HCT116 (cell line): Measurements from ENCODE around the gene SGMS1. TPM values are rescaled to one million over a fixed set of nuclear protein-coding genes. Genes with fewer than 3 reads are reported as not detected.

Experiments
- ATAC-seq: fragments of 200-7000 bp; cut with Tn5 transposase; 2 replicates; pipeline ENCODE4 v1.9.1; 2020; ENCODE audit warnings: mild to moderate bottlenecking, moderate library complexity
- BruUV-seq: library from RNA; stranded (reverse); fragments of 400-500 nt; replicated peaks from 2 replicates; lab custom pipeline; 2021; lab: Mats Ljungman, UMichigan
- CTCF ChIA-PET: fragments of 300-600 bp; sonication (Branson Sonifier 250); formaldehyde crosslinking; loops from one replicate; lab custom pipeline; 2021; ENCODE audit warnings: antibody characterized with exemption; lab: Charles Lee
- POLR2A ChIA-PET: fragments of 300-600, 350-600 bp; sonication (Branson Sonifier 250); formaldehyde crosslinking; loops from one replicate; lab custom pipeline; 2021; ENCODE audit warnings: antibody characterized with exemption; lab: Charles Lee
- RAD21 ChIA-PET, 2 experiments: fragments of 300-600 bp; sonication (Branson Sonifier 250); formaldehyde crosslinking; loops; one replicate each; lab custom pipeline; 2023; ENCODE audit warnings: low total read pairs in 2 of 2; ENCODE audit not compliant: uncharacterized antibody in 2 of 2, unreplicated experiment in 2 of 2, low non-redundant PET in 1 of 2; lab: Charles Lee
- DNase-seq: peaks from one replicate; pipeline ENCODE4 v3.0.0-alpha.2; 2010; ENCODE audit warnings: low read depth, low spot score
- H2AFZ ChIP-seq: fragments of 200-600 bp; shearing (Covaris generic), sonication (generic); 2 replicates; pipeline ENCODE4 v1.6.1; 2017; ENCODE audit warnings: low read depth, mixed run types, mixed read lengths, antibody characterized with exemption, low read length; ENCODE audit not compliant: poor library complexity, severe bottlenecking
- H3K27ac ChIP-seq: 2 replicates; pipeline ENCODE4 v1.5.1; 2012; ENCODE audit warnings: low read depth, low read length
- H3K27me3 ChIP-seq: fragments of 200-600 bp; sonication (generic); 2 replicates; pipeline ENCODE4 v1.6.1; 2016; ENCODE audit warnings: mixed run types, low read length, mixed read lengths; ENCODE audit not compliant: insufficient read depth
- H3K36me3 ChIP-seq, 2 experiments: fragments of 200-500 bp in 1 of 2; fragments of 200-600 bp in 1 of 2; sonication (Bioruptor generic) in 1 of 2; sonication (generic) in 1 of 2; 2 replicates each; pipeline versions ENCODE4 v1.5.1 to v1.6.1; 2014 to 2016; ENCODE audit warnings: low read length in 2 of 2, inconsistent platforms in 1 of 2, mixed read lengths in 1 of 2, mixed run types in 1 of 2; ENCODE audit not compliant: insufficient read depth in 2 of 2, control insufficient read depth in 1 of 2
- H3K4me1 ChIP-seq, 2 experiments: fragments of 200-600 bp in 1 of 2; sonication (generic) in 1 of 2; 2 replicates each; pipeline versions ENCODE4 v1.5.1 to v1.6.1; 2012 to 2017; ENCODE audit warnings: low read length in 2 of 2, inconsistent platforms in 1 of 2, mild to moderate bottlenecking in 1 of 2, mixed read lengths in 1 of 2, mixed run types in 1 of 2, moderate library complexity in 1 of 2; ENCODE audit not compliant: insufficient read depth in 2 of 2, control insufficient read depth in 1 of 2
- H3K4me2 ChIP-seq: fragments of 200-600 bp; sonication (generic); 2 replicates; pipeline ENCODE4 v1.6.1; 2017; ENCODE audit warnings: mixed run types, low read length, mixed read lengths
- H3K4me3 ChIP-seq, 2 experiments: fragments of 200-600 bp in 1 of 2; sonication (generic) in 1 of 2; replicated peaks in 1 of 2; 2 replicates each; pipeline ENCODE4 v1.5.1; 2011 to 2016; ENCODE audit warnings: low read length in 2 of 2, control low read depth in 1 of 2, low read depth in 1 of 2, mild to moderate bottlenecking in 1 of 2, mixed read lengths in 1 of 2, mixed run types in 1 of 2
- H3K79me2 ChIP-seq: fragments of 200-600 bp; sonication (generic); 2 replicates; pipeline ENCODE4 v1.6.1; 2017; ENCODE audit warnings: mild to moderate bottlenecking, mixed run types, low read length, moderate library complexity, mixed read lengths; ENCODE audit not compliant: insufficient read depth
- H3K9ac ChIP-seq: fragments of 200-600 bp; sonication (generic); 2 replicates; pipeline ENCODE4 v1.6.1; 2016; ENCODE audit warnings: low read length, mixed read lengths
- H3K9me2 ChIP-seq: fragments of 200-600 bp; sonication (generic), shearing (Covaris generic); 2 replicates; pipeline ENCODE4 v1.6.1; 2017; ENCODE audit warnings: mixed run types, mild to moderate bottlenecking, moderate library complexity; ENCODE audit not compliant: insufficient read depth
- H3K9me3 ChIP-seq, 2 experiments: fragments of 200-500 bp in 1 of 2; fragments of 200-600 bp in 1 of 2; sonication (Bioruptor generic) in 1 of 2; sonication (generic) in 1 of 2; 2 replicates each; pipeline ENCODE4 v1.6.1; 2014 to 2017; ENCODE audit warnings: low read length in 2 of 2, mixed read lengths in 2 of 2, inconsistent platforms in 1 of 2, low read depth in 1 of 2, mild to moderate bottlenecking in 1 of 2, mixed run types in 1 of 2, moderate library complexity in 1 of 2; ENCODE audit not compliant: control insufficient read depth in 1 of 2, insufficient read depth in 1 of 2
- H4K20me1 ChIP-seq: fragments of 200-600 bp; sonication (generic), shearing (Covaris generic); 2 replicates; pipeline ENCODE4 v1.6.1; 2017; ENCODE audit warnings: mixed run types, mild to moderate bottlenecking, moderate library complexity; ENCODE audit not compliant: insufficient read depth
- CEBPB ChIP-seq: IDR thresholded peaks from 2 replicates; pipeline ENCODE4 v1.6.1; 2012; ENCODE audit warnings: low read depth
- EGR1 ChIP-seq: IDR thresholded peaks from 2 replicates; pipeline ENCODE4 v1.6.1; 2012; ENCODE audit warnings: low read depth
- EZH2 ChIP-seq: fragments of 200-600 bp; sonication (generic); IDR thresholded peaks from 2 replicates; pipeline ENCODE4 v1.6.1; 2017; ENCODE audit warnings: antibody characterized with exemption, mixed run types
- EZH2phosphoT487 ChIP-seq: fragments of 200-600 bp; IDR thresholded peaks from 2 replicates; pipeline ENCODE4 v1.6.1; 2018; ENCODE audit warnings: antibody characterized with exemption, borderline replicate concordance
- FOSL1 ChIP-seq: IDR thresholded peaks from 2 replicates; pipeline ENCODE4 v1.6.1; 2012; ENCODE audit warnings: low read depth
- JUND ChIP-seq: IDR thresholded peaks from 2 replicates; pipeline ENCODE4 v1.6.1; 2012
- POLR2A ChIP-seq: IDR thresholded peaks from 2 replicates; pipeline ENCODE4 v1.7.0; 2011; ENCODE audit warnings: borderline replicate concordance; ENCODE audit not compliant: insufficient read depth, insufficient read length; ENCODE audit errors: extremely low read depth
- POLR2AphosphoS5 ChIP-seq: IDR thresholded peaks from 2 replicates; pipeline ENCODE4 v1.6.1; 2011; ENCODE audit warnings: mild to moderate bottlenecking, low read depth, low read length, moderate library complexity
- RAD21 ChIP-seq: IDR thresholded peaks from 2 replicates; pipeline ENCODE4 v1.6.1; 2012; ENCODE audit warnings: low read depth, mild to moderate bottlenecking
- REST ChIP-seq: IDR thresholded peaks from 2 replicates; pipeline ENCODE4 v1.6.1; 2012; ENCODE audit warnings: low read depth
- SIN3A ChIP-seq: IDR thresholded peaks from 2 replicates; pipeline ENCODE4 v1.6.1; 2012; ENCODE audit warnings: low read depth
- TCF7L2 ChIP-seq: IDR thresholded peaks from 2 replicates; pipeline ENCODE4 v1.7.0; 2011; ENCODE audit warnings: borderline replicate concordance, inconsistent platforms; ENCODE audit not compliant: insufficient read depth, insufficient read length; ENCODE audit errors: extremely low read depth
- YY1 ChIP-seq: IDR thresholded peaks from 2 replicates; pipeline ENCODE4 v1.6.1; 2011; ENCODE audit warnings: low read length, low read depth, moderate library complexity, mild to moderate bottlenecking; ENCODE audit not compliant: insufficient replicate concordance; ENCODE audit errors: extremely low read depth
- ZNF274 ChIP-seq: fragments of 200-500 bp; sonication (Bioruptor generic); IDR thresholded peaks from 2 replicates; pipeline ENCODE4 v1.6.1; 2014; ENCODE audit warnings: mild to moderate bottlenecking, low read depth, low read length, inconsistent platforms
- intact Hi-C: fragments of 100-400 bp; cut with micrococcal nuclease; formaldehyde crosslinking; loops from 2 replicates; pipeline ENCODE4 v1.10.0; 2022
- total RNA-seq: library from RNA; stranded (reverse); gene quantifications from one replicate; pipeline ENCODE4 v1.2.1, GENCODE V29; 2021; ENCODE audit not compliant: unreplicated experiment
- TF ChIP-seq, protein P1 (sequence below): IDR thresholded peaks from 2 replicates; pipeline ENCODE4 v1.6.1; 2012

Gene SGMS1
- total RNA-seq, 1 experiment from 2014 or later: 29.1 TPM

DNA sequence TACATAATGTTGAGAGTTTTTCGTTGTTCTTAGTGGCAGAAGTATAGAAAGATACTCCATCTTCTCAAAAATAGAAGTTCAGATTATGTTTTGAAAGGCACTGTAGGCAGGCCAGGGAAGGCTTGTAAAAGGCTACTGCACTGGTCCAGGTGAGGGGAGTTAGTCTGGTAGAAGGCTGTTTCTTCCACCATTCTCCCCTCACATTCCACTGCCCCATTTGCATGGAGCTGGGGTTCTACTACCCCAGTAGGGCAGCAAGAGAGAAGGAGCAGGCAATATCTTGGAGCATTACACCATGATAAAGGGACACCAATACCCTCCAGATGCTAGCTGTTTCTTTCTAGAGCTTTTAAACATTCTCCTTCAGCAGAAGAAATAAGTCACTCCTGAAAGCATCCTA lies 16.5 kb upstream of the SGMS1 start:
- H3K4me2 ChIP-seq: no peak overlapping the region
- TF ChIP-seq CEBPB: no peak
- no peak for TF ChIP-seq POLR2A
- no peak for TF ChIP-seq FOSL1
- no peak for TF ChIP-seq JUND
- TF ChIP-seq YY1: no peak
- TF ChIP-seq EZH2: no peak
- TF ChIP-seq, protein P1, sequence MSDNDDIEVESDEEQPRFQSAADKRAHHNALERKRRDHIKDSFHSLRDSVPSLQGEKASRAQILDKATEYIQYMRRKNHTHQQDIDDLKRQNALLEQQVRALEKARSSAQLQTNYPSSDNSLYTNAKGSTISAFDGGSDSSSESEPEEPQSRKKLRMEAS: no peak
- no peak for TF ChIP-seq TCF7L2
- no peak for TF ChIP-seq POLR2AphosphoS5
- TF ChIP-seq RAD21: no peak
- no peak for TF ChIP-seq ZNF274
- no peak for TF ChIP-seq REST
- no peak for TF ChIP-seq SIN3A
- no peak for TF ChIP-seq EZH2phosphoT487
- TF ChIP-seq EGR1: no peak
- no peaks in the 10 kb centered on the region for H3K9me2 ChIP-seq
- DNase-seq (no peak), ATAC-seq (no peak)
- BruUV-seq: no TSS peak
- H3K27me3 ChIP-seq: no peaks in the 10 kb centered on the region
- no peak overlapping the region for H3K27ac ChIP-seq
- ChIA-PET POLR2A (no interaction called here), CTCF (no interaction called here), RAD21 (no interaction called here)
- no peaks in the 10 kb centered on the region for H3K36me3 ChIP-seq
- no peaks in the 10 kb centered on the region for H4K20me1 ChIP-seq
- intact Hi-C loops: no loop called here
- H3K79me2 ChIP-seq: no peaks in the 10 kb centered on the region
- no peaks in the 10 kb centered on the region for H3K4me1 ChIP-seq
- H3K9me3 ChIP-seq: no peaks in the 10 kb centered on the region
- no peak overlapping the region for H3K9ac ChIP-seq
- no peak overlapping the region for H3K4me3 ChIP-seq
- H2AFZ ChIP-seq: no peak overlapping the region
